ENCODE data around the gene PKLR.

Gene PKLR

GRCh38 chr1:155282488-155283091 is 18.6 kb downstream of the PKLR start:
- no peak for DNase-seq

GRCh38 chr1:155279268-155279667 is 22.0 kb downstream of the PKLR start:
- no peak for DNase-seq

GRCh38 chr1:155278689-155279160 is 22.5 kb downstream of the PKLR start:
- DNase-seq, result no peak

DNA sequence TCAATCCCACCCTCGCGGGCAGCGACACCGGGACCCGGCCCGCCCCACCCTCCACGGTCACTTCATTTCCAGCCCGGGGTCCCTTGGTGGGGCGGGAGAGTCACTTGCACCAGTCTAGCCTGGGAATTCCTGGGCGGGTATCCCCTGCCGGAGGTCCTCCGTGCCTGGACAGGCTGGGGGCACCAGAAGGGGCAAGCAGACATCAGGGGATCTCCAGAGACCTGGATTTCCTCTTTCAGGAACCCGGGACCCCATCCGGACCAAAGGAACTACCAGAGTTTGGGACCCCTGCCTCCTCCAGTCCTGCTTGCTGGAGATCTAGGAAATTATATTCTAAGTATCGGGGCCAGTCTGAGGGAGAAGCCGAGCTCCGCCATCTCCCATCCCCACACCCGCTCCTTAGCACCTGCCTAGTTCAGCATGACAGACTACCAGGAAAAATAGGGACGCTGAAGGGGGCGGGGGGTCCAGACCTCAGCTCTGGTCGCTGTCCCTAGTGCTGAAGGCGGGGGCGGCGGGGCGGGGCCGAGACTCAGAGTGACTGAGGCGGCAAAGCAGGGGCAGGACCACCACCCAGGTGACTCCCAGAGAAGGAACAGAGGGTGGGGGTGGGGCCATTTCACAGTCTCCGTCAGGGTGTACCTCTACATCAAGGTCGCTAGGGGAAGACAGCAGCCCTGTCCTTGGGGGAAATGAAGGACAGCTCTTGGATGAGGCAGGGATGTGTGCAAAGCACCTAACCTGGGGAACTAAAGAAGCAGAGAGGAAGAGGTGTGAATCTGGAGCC is 23.1 kb downstream of the PKLR start:
- DNase-seq, result peak; percentile 79

GRCh38 chr1:155277070-155277901 is 24.0 kb downstream of the PKLR start, which contains the start of gene HCN3:
Gene HCN3, plus strand, starts transcription at chr1:155277463. Its CDS starts 128 bp downstream, at chr1:155277591.
- peak; percentile 97 for DNase-seq

GRCh38 chr1:155273343-155274245 is 27.6 kb downstream of the PKLR start, which contains the start of gene CLK2:
Gene CLK2, minus strand, starts transcription at chr1:155273504. Its CDS starts 2,527 bp downstream, at chr1:155270977.
- DNase-seq, result peak; percentile 94

DNA sequence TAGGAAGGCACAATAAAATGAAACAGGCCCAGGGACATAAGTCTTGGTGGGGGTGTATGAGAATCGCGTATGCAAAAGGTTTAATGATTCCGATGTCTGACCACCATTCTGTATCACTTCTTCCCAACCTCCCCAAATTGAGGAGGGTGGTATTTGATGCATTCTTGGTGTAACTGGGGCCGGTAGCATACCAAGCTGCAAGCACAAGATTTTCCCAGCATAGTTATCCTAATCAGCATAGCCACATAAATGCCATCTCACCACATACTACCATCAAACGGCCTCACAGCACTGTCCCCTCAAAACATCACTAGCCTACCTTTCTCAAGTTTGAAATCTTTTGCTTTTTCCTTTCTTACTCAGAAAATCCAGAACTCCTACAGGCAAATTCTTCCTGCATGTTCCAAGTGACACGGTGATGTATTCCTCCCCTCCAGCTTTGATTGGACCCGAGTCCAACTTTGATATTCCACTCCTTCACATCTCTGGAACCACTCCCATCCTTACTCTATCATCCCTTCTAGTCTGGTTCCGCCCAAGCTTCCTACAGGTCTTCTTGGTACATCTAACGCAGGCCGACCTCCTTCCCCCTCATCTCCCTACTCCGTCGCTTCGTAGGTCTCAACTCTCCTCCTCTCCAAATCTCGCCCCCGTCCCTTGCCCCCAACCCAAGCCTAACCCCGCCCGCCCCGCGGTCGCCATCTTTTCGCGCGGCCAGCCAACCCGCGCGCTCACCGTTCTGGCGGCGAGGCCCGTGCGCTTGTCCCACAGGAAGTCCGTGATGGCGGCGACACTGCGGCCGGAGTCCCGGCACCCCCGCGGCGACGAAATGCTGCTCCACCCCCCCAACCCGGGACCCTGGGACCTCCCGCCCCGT is 28.5 kb downstream of the PKLR start:
- DNase-seq, result peak; percentile 77

GRCh38 chr1:155269381-155269780 is 31.9 kb downstream of the PKLR start:
- no peak for DNase-seq

- DNase-seq, result no peak
Measured at GRCh38 chr1:155268630-155269029, 32.6 kb downstream of the PKLR start.

GRCh38 chr1:155267373-155267772 is 33.9 kb downstream of the PKLR start:
- DNase-seq, result no peak

GRCh38 chr1:155266553-155266952 is 34.7 kb downstream of the PKLR start:
- no peak for DNase-seq

DNA sequence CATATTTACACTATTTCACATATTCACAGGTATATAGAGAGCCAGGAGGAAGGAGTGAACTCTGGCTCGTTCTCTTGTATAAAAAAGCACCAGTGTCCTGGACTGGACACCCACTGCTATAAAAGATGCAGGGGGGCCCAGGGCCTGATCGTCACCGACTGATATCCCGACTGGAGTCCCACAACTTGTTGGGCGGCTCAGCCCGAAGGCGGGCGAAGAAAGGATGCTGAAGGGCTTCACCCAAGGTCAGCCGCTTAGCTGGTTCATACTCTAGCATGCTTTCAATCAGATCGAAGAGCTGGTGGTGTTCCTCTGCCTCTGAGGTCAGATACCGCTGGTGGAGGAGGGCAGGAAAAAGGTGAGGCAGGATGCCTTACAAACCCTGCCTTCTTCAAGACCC is 38.2 kb downstream of the PKLR start:
- no peak for DNase-seq

- peak; percentile 93 for DNase-seq
Measured at GRCh38 chr1:155261852-155262673, 39.2 kb downstream of the PKLR start, which contains the start of gene SCAMP3. Gene SCAMP3, minus strand, starts transcription at chr1:155262360. Its CDS starts 209 bp downstream, at chr1:155262151.

GRCh38 chr1:155261493-155261851 is 39.8 kb downstream of the PKLR start:
- no peak for DNase-seq

DNA sequence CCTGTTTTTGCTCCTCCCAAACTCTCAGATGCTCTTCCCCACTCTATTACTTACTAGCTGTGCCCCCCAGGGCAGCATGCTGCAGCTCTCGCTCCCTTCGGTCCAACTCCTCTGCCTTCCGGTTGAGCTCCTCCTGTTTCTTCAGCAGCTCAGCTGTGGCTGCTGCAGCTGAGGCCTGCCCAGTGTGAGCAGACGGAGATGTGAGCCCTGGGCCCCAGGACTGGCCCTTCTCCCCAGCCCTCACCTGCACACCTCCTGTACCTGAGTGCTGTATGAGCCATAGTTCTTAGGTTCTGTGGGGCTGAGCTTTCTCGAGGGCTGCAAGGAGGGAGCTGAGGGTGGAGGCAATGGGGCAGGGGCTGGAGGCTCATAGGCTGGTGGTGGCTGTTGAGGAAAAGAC is 41.0 kb downstream of the PKLR start:
- no peak for DNase-seq

DNA sequence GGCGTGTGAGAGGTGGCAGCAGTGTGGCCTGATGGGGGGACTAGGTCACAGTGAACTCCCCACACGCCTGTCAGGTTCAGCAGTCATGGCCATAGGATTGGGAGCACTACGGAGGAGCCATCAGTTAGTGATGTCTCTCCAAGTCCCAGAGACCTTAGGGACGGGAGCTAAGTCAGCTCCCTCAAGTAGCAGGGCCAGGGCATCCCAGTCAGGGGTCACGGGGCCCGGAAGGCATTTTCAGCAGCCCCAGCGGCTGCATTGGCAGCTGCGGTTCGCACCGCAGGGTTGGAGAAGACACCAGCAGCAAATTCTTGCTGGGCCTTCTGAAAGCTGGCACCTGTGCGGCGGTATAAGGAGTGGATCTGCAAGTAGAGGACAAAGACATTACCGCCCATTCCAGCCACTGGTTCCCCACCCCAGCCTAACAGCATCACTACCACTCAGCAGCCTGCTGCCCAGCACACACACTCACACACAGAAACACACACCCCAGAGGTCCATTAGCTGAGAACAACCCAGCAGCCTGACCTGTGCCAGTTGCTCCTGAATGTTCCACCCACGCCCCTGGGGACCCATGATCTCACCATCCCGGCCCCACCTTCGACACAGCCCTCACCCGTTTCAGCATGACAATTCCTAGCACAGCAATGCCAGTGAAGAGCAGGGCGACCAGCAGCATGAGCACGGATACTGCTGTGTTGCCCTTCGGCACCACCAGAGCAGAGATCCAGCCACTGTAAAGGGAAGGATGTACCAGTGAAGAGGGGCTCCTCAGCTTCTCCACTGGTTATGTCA is 45.0 kb downstream of the PKLR start:
- no peak for DNase-seq

DNA sequence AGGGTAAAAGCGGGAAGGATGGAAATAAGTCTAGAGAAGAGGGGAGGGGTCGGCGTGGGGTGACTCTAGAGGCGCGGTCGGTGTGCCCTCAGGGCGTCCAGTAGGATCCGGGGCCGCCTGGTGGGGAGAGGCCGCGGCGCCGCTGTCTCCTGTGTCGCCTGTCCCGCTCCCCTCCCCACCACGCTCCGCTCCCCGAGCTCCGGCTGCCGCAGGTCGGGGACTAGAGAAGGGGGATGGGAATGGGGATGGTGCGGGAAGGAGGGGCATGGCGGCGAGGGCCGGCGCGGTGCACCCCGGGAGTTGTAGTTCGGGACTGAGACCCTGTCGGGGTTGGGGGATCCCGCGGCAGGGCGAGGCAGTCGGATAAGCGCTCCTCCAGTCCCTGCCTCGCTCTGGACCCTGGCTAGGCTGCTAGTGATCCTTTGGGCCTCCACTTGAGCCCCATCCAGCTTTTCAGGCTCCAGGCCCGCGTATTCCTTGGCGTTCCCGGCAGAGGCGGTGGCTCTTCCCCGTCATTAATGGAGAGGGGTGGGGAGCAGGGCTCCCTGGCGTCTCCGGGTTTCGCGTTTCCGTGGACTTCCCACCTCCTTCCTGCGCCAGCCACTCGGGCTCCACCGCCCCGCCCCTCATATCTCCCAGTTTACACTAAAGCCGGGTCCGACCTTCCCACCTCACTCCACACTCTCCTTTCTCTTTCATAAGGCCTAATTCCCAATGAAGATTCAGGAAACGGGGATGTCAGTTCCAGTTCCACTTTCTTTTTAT is 45.8 kb downstream of the PKLR start, which contains the start of gene ENTREP3:
Gene ENTREP3 (minus strand): TSS at position 241 of the 765 bp plus-strand sequence. CDS start 606 bp downstream, outside the sequence.
- peak; percentile 87 for DNase-seq

GRCh38 chr1:155254714-155255242 is 46.5 kb downstream of the PKLR start:
- peak; percentile 27 for DNase-seq
